Type B pancreatic cell (in vitro differentiated cells): Measurements from ENCODE around the gene GASK1A. TPM values are rescaled to one million over a fixed set of nuclear protein-coding genes. Genes with fewer than 3 reads are reported as not detected.

Experiments used
- DNase-seq: peaks from one replicate; pipeline ENCODE4 v3.0.0; 2021; ENCODE audit warnings: mixed read lengths; ENCODE audit not compliant: unreplicated experiment; ENCODE audit errors: extremely low spot score
- H3K27ac Mint-ChIP-seq: 2 replicates; pipeline ENCODE4 v1.8.0; 2021; ENCODE audit warnings: mild to moderate bottlenecking, mixed read lengths
- H3K27me3 Mint-ChIP-seq: 2 replicates; pipeline ENCODE4 v1.8.0; 2021; ENCODE audit warnings: mixed read lengths
- H3K36me3 Mint-ChIP-seq: 2 replicates; pipeline ENCODE4 v1.8.0; 2021; ENCODE audit warnings: mixed read lengths
- H3K4me1 Mint-ChIP-seq: one replicate; pipeline ENCODE4 v1.8.0; 2021; ENCODE audit warnings: mixed read lengths; ENCODE audit not compliant: unreplicated experiment
- H3K4me3 Mint-ChIP-seq: 2 replicates; pipeline ENCODE4 v1.8.0; 2021; ENCODE audit warnings: mild to moderate bottlenecking, mixed read lengths
- H3K9me3 Mint-ChIP-seq: 2 replicates; pipeline ENCODE4 v1.8.0; 2021; ENCODE audit warnings: mixed read lengths
- total RNA-seq: library from RNA; stranded (reverse); gene quantifications from 2 replicates; pipeline ENCODE4 v1.2.1, GENCODE V29; 2021; ENCODE audit warnings: low replicate concordance
- TF ChIP-seq, protein P1 (sequence below): fragments of 200-600 bp; sonication (generic); conservative IDR thresholded peaks from 2 replicates; pipeline ENCODE4 v1.5.0; 2021; ENCODE audit warnings: antibody characterized with exemption, mild to moderate bottlenecking

The GASK1A gene
- total RNA-seq, 1 donor from 2014 or later, result 0.89 TPM

GRCh38 chr3:42975456-42975855, 3.7 kb upstream of the GASK1A start:
- H3K9me3 Mint-ChIP-seq, result peaks cover 16% of the 10 kb centered on the region
- H3K4me3 Mint-ChIP-seq, result no peak overlapping the region
- H3K36me3 Mint-ChIP-seq, result peaks cover 4% of the 10 kb centered on the region
- peaks cover 62% of the 10 kb centered on the region for H3K27me3 Mint-ChIP-seq
- H3K4me1 Mint-ChIP-seq, result no peaks in the 10 kb centered on the region
- no peak for DNase-seq
- TF ChIP-seq, protein P1, sequence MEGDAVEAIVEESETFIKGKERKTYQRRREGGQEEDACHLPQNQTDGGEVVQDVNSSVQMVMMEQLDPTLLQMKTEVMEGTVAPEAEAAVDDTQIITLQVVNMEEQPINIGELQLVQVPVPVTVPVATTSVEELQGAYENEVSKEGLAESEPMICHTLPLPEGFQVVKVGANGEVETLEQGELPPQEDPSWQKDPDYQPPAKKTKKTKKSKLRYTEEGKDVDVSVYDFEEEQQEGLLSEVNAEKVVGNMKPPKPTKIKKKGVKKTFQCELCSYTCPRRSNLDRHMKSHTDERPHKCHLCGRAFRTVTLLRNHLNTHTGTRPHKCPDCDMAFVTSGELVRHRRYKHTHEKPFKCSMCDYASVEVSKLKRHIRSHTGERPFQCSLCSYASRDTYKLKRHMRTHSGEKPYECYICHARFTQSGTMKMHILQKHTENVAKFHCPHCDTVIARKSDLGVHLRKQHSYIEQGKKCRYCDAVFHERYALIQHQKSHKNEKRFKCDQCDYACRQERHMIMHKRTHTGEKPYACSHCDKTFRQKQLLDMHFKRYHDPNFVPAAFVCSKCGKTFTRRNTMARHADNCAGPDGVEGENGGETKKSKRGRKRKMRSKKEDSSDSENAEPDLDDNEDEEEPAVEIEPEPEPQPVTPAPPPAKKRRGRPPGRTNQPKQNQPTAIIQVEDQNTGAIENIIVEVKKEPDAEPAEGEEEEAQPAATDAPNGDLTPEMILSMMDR, result no peak
- no peak overlapping the region for H3K27ac Mint-ChIP-seq

- Mint-ChIP-seq H3K36me3 (peaks cover 4% of the 10 kb centered on the region), H3K27ac (no peak overlapping the region), H3K9me3 (peaks cover 16% of the 10 kb centered on the region), H3K4me3 (no peak overlapping the region), H3K4me1 (no peaks in the 10 kb centered on the region), H3K27me3 (peaks cover 62% of the 10 kb centered on the region)
- TF ChIP-seq, protein P1, result no peak
- DNase-seq, result no peak
Observed at GRCh38 chr3:42975955-42976354, 3.2 kb upstream of the GASK1A start.

DNA sequence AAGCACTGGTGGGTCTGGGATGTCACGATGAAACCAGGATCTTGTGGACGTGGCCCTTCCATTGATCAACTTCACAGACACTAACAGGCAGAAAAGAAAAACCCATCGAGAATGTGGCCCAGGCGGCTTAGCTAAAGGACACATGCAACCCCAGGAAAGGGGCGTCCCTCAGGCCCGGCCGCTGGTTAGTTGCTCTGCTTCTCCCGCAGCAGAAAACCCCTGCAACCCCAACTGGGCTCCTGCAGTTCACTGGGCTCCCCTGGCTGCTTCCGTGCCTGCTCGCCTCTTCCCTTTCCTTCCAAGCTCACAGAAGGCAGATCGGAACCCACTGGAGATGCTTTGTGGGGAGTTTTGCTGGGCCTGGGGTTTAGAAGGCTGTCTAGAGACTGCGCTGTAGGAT, 1.1 kb downstream of the GASK1A start:
- TF ChIP-seq, protein P1, result no peak
- peaks cover 4% of the 10 kb centered on the region for H3K36me3 Mint-ChIP-seq
- peaks cover 84% of the 10 kb centered on the region for H3K27me3 Mint-ChIP-seq
- H3K4me3 Mint-ChIP-seq, result peak overlapping the region; percentile 87
- DNase-seq, result no peak
- H3K4me1 Mint-ChIP-seq, result no peaks in the 10 kb centered on the region
- no peak overlapping the region for H3K27ac Mint-ChIP-seq
- H3K9me3 Mint-ChIP-seq, result peaks cover 11% of the 10 kb centered on the region

DNA sequence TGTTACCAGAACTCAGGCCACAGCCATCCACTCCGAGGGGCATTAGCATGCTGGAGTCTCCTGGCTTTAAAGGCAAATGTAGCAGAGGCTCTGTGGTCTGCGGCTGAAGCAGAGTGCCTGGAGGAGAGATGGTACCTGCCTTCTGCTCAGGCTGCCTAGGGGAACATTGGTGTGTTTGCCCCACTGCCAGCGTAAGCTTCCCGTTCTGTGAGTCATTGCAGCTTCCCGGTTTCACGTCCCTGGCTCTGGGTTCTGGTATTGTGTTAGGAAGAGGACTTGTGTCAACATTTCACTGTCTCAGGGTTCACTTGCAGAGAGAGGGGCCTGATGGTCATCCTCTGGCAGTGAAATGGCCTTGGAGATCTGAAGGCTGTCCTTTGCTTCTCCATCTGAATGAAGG, 1.8 kb downstream of the GASK1A start:
- peaks cover 79% of the 10 kb centered on the region for H3K27me3 Mint-ChIP-seq
- H3K36me3 Mint-ChIP-seq, result peaks cover 4% of the 10 kb centered on the region
- no peak overlapping the region for H3K27ac Mint-ChIP-seq
- H3K4me3 Mint-ChIP-seq, result peak overlapping the region; percentile 87
- no peaks in the 10 kb centered on the region for H3K4me1 Mint-ChIP-seq
- peaks cover 5% of the 10 kb centered on the region for H3K9me3 Mint-ChIP-seq
- no peak for DNase-seq
- TF ChIP-seq, protein P1, result no peak

GRCh38 chr3:42982645-42983412, 3.7 kb downstream of the GASK1A start:
- H3K4me1 Mint-ChIP-seq, result no peaks in the 10 kb centered on the region
- no peak overlapping the region for H3K27ac Mint-ChIP-seq
- H3K4me3 Mint-ChIP-seq, result no peak overlapping the region
- TF ChIP-seq, protein P1, result no peak
- no peaks in the 10 kb centered on the region for H3K9me3 Mint-ChIP-seq
- no peaks in the 10 kb centered on the region for H3K36me3 Mint-ChIP-seq
- H3K27me3 Mint-ChIP-seq, result peaks cover 75% of the 10 kb centered on the region
- DNase-seq, result no peak
